Ectodermal cell (in vitro differentiated cells): Measurements from ENCODE around the gene ZNF467.

Source experiments
- H3K27ac ChIP-seq: 2 replicates; pipeline ENCODE4 v1.7.0; 2013; ENCODE audit warnings: mild to moderate bottlenecking, low read depth, low read length; ENCODE audit not compliant: insufficient read depth, poor library complexity, severe bottlenecking
- H3K27me3 ChIP-seq: 2 replicates; pipeline ENCODE4 v1.7.0; 2013; ENCODE audit warnings: mild to moderate bottlenecking, low read length; ENCODE audit not compliant: insufficient read depth, control insufficient read depth, poor library complexity, severe bottlenecking
- H3K36me3 ChIP-seq: one replicate; pipeline ENCODE4 v1.7.0; 2013; ENCODE audit warnings: low read length; ENCODE audit not compliant: control insufficient read depth, insufficient read depth
- H3K4me1 ChIP-seq: one replicate; pipeline ENCODE4 v1.7.0; 2013; ENCODE audit warnings: low read length; ENCODE audit not compliant: control insufficient read depth, insufficient read depth
- H3K4me3 ChIP-seq: 2 replicates; pipeline ENCODE4 v1.7.0; 2013; ENCODE audit warnings: low read depth, low read length, control low read depth; ENCODE audit not compliant: insufficient read depth
- H3K9me3 ChIP-seq: 2 replicates; pipeline ENCODE4 v1.7.0; 2013; ENCODE audit warnings: mild to moderate bottlenecking, low read length, moderate library complexity; ENCODE audit not compliant: control insufficient read depth
- WGBS, 2 experiments: methylation state at CpG; one replicate each; pipeline ENCODE4 v1.1.7; 2013; ENCODE audit warnings: missing lambda C conversion rate in 2 of 2; 5-methylcytosine and 5-hydroxymethylcytosine counted together

The ZNF467 gene

GRCh38 chr7:149817301-149817771 is 43.9 kb upstream of the ZNF467 start:
- H3K27me3 ChIP-seq = no peaks in the 10 kb centered on the region
- peaks cover 20% of the 10 kb centered on the region for H3K4me1 ChIP-seq
- 89 to 91% methylated on average over 8 of the region's 8 CpGs for WGBS, 2 experiments
- H3K27ac ChIP-seq = no peak overlapping the region
- H3K9me3 ChIP-seq = no peaks in the 10 kb centered on the region
- H3K36me3 ChIP-seq = no peaks in the 10 kb centered on the region
- H3K4me3 ChIP-seq = no peak overlapping the region

- Histone ChIP-seq H3K9me3 (no peaks in the 10 kb centered on the region), H3K4me3 (no peak overlapping the region), H3K27ac (no peak overlapping the region), H3K27me3 (no peaks in the 10 kb centered on the region), H3K4me1 (peaks cover 20% of the 10 kb centered on the region), H3K36me3 (no peaks in the 10 kb centered on the region)
- 79 to 82% methylated on average over 4 of the region's 4 CpGs for WGBS, 2 experiments
These were observed 43.4 kb upstream of the ZNF467 start for GRCh38 chr7:149816794-149817193.

- H3K4me1 ChIP-seq = peaks cover 20% of the 10 kb centered on the region
- 88 to 89% methylated on average over 21 of the region's 21 CpGs for WGBS, 2 experiments
- no peaks in the 10 kb centered on the region for H3K27me3 ChIP-seq
- no peak overlapping the region for H3K27ac ChIP-seq
- no peak overlapping the region for H3K4me3 ChIP-seq
- H3K9me3 ChIP-seq = no peaks in the 10 kb centered on the region
- H3K36me3 ChIP-seq = no peaks in the 10 kb centered on the region
These were observed 42.9 kb upstream of the ZNF467 start for GRCh38 chr7:149816267-149816751.

- no peaks in the 10 kb centered on the region for H3K9me3 ChIP-seq
- H3K36me3 ChIP-seq = no peaks in the 10 kb centered on the region
- peaks cover 20% of the 10 kb centered on the region for H3K4me1 ChIP-seq
- WGBS, 2 experiments = 77 to 82% methylated on average over 16 of the region's 16 CpGs
- no peaks in the 10 kb centered on the region for H3K27me3 ChIP-seq
- no peak overlapping the region for H3K27ac ChIP-seq
- no peak overlapping the region for H3K4me3 ChIP-seq
These were observed 42.4 kb upstream of the ZNF467 start for GRCh38 chr7:149815661-149816266.

GRCh38 chr7:149815121-149815520 is 41.7 kb upstream of the ZNF467 start:
- 94% methylated on average over 12 of the region's 12 CpGs for WGBS, 2 experiments
- Histone ChIP-seq H3K36me3 (no peaks in the 10 kb centered on the region), H3K9me3 (no peaks in the 10 kb centered on the region), H3K4me1 (peaks cover 20% of the 10 kb centered on the region), H3K4me3 (no peak overlapping the region), H3K27ac (no peak overlapping the region), H3K27me3 (no peaks in the 10 kb centered on the region)

- no peak overlapping the region for H3K4me3 ChIP-seq
- no peaks in the 10 kb centered on the region for H3K27me3 ChIP-seq
- WGBS, 2 experiments = 92 to 93% methylated on average over 15 of the region's 15 CpGs
- no peaks in the 10 kb centered on the region for H3K36me3 ChIP-seq
- H3K27ac ChIP-seq = no peak overlapping the region
- peaks cover 20% of the 10 kb centered on the region for H3K4me1 ChIP-seq
- H3K9me3 ChIP-seq = no peaks in the 10 kb centered on the region
These were observed 41.1 kb upstream of the ZNF467 start for GRCh38 chr7:149814494-149814893.

- Histone ChIP-seq H3K36me3 (no peaks in the 10 kb centered on the region), H3K4me1 (peaks cover 20% of the 10 kb centered on the region), H3K4me3 (no peak overlapping the region), H3K27me3 (no peaks in the 10 kb centered on the region), H3K9me3 (no peaks in the 10 kb centered on the region), H3K27ac (no peak overlapping the region)
- WGBS, 2 experiments = 90 to 91% methylated on average over 28 of the region's 28 CpGs
These were observed 40.1 kb upstream of the ZNF467 start for GRCh38 chr7:149813254-149814035.

GRCh38 chr7:149811831-149812490 is 38.6 kb upstream of the ZNF467 start:
- Histone ChIP-seq H3K4me3 (no peak overlapping the region), H3K27me3 (no peaks in the 10 kb centered on the region), H3K9me3 (no peaks in the 10 kb centered on the region), H3K4me1 (peaks cover 20% of the 10 kb centered on the region), H3K27ac (no peak overlapping the region), H3K36me3 (no peaks in the 10 kb centered on the region)
- WGBS, 2 experiments = 93 to 95% methylated on average over 16 of the region's 16 CpGs

GRCh38 chr7:149811221-149811620 is 37.8 kb upstream of the ZNF467 start:
- Histone ChIP-seq H3K9me3 (no peaks in the 10 kb centered on the region), H3K4me1 (peaks cover 20% of the 10 kb centered on the region), H3K36me3 (no peaks in the 10 kb centered on the region), H3K27me3 (no peaks in the 10 kb centered on the region), H3K27ac (no peak overlapping the region), H3K4me3 (no peak overlapping the region)
- 57 to 62% methylated on average over 3 of the region's 3 CpGs for WGBS, 2 experiments

GRCh38 chr7:149809215-149809614 is 35.8 kb upstream of the ZNF467 start:
- no peak overlapping the region for H3K27ac ChIP-seq
- H3K9me3 ChIP-seq = no peaks in the 10 kb centered on the region
- H3K4me1 ChIP-seq = peaks cover 7% of the 10 kb centered on the region
- H3K27me3 ChIP-seq = no peaks in the 10 kb centered on the region
- WGBS, 2 experiments = 89 to 96% methylated on average over 2 of the region's 2 CpGs
- H3K4me3 ChIP-seq = no peak overlapping the region
- no peaks in the 10 kb centered on the region for H3K36me3 ChIP-seq
